ENCODE data around the gene SBK3. TPM values are rescaled to one million over a fixed set of nuclear protein-coding genes. Genes with fewer than 3 reads are reported as not detected.
A peak's percentile ranks its signal among the peaks of the same experiment; 100 is the strongest.

Gene SBK3
- total and polyA plus RNA-seq, 2 of the 8 experiments (the other 6 are each of a cell fraction or from before 2014, with no cell fraction given): 0.76 to 1.5 TPM

DNA sequence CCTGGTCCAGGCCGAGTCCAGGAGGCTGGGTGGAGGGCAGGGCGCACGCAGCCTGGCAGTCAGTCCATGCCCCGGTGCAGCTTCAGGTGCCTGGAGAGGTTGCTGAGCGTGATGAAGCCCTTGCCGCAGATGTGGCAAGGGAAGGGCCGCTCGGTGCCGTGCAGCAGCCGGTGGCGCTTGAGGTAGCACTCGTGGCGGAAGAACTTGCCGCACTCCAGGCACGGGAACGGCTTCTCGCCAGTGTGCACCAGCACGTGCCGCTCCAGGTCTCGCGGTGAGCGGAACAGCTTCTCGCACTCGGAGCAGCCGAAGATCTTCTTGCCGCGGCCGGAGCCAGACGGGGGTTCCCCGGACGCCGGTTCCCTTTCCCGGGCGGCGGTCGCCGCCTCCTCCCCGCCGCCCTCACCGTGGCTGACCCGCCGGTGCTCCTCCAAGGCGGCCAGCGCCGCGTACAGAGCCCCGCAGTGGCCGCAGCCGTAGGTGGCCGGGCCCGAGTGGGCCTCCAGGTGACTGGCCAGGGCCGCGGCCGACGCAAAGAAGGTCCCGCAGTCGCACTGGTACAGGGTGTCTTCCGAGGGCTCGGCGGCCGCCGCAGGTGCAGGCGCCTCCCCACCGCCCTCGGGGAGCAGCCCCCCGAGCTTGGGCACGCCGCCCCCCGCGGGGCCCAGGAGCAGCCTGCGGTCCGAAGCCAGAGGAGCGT, 47.2 kb upstream of the SBK3 start:
- no peaks in the 10 kb centered on the region for H3K79me2 ChIP-seq (ENCODE audit: control insufficient read depth in 1 of 2, insufficient read depth in 2 of 2, low read length in 2 of 2)
- H3K27ac ChIP-seq (ENCODE audit: low read depth, low read length): no peak overlapping the region
- POLR2A ChIA-PET (ENCODE audit: partially characterized antibody): interaction anchor here (0.9 to 2.7 kb wide), 7 partner anchors 12 to 108 kb away, joined by 3 to 18 read pairs (median 6); partner anchors contain the start of genes NAT14, ZNF579 and ZNF865
- peaks cover 0 to 2% of the 10 kb centered on the region in 2 experiments for H4K20me1 ChIP-seq (replicated peaks in 1 of 2; ENCODE audit: control insufficient read depth in 1 of 2, insufficient read depth in 2 of 2, low read length in 2 of 2)
- 97% methylated on average over 19 of the region's 73 CpGs; no CpG with 5 or more reads in 1 of the 2 experiments for WGBS, 2 experiments (ENCODE audit: extremely low coverage in 1 of 2, insufficient coverage in 1 of 2, insufficient read length in 1 of 2, insufficient replicate concordance in 2 of 2, low coverage in 1 of 2, low lambda C conversion rate in 2 of 2, missing lambda C conversion rate in 1 of 2)
- H2BK120ac ChIP-seq (replicated peaks; ENCODE audit: low read depth, low read length): no peak overlapping the region
- H3K27me3 ChIP-seq (replicated peaks in 1 of 4; ENCODE audit: control insufficient read depth in 3 of 4, extremely low read depth in 1 of 4, insufficient read depth in 3 of 4, low read length in 3 of 4): peaks cover 0 to 2% (median 0%) of the 10 kb centered on the region in 4 experiments; a peak in 1 of 7 replicates
- CTCF ChIA-PET (ENCODE audit: partially characterized antibody): interaction anchor here (3.4 kb wide), 1 partner anchor 14 kb away, joined by 12 read pairs; the partner anchor contains the start of gene ZNF865
- H3K23ac ChIP-seq (ENCODE audit: insufficient read length): no peak overlapping the region
- H4K8ac ChIP-seq (ENCODE audit: extremely low read depth, insufficient read depth, low read length): peak overlapping the region; percentile 78
- H3K79me1 ChIP-seq (ENCODE audit: low read depth, low read length): no peaks in the 10 kb centered on the region; the same call in 1 of the 2 replicates
- H3K9me3 ChIP-seq (ENCODE audit: insufficient read depth in 2 of 2, low read depth in 1 of 2, low read length in 1 of 2): no peaks in the 10 kb centered on the region
- FAIRE-seq (no peak), DNase-seq (ENCODE audit: low read depth in 1 of 2, low spot score in 2 of 2) (peak in 1 of 2 experiments; percentile 45)
- H3K14ac ChIP-seq (ENCODE audit: insufficient read length): no peak overlapping the region
- H3K9ac ChIP-seq (replicated peaks in 1 of 4; ENCODE audit: extremely low read depth in 1 of 4, low read depth in 3 of 4, low read length in 3 of 4): no peak overlapping the region
- H2AK5ac ChIP-seq (ENCODE audit: low read depth, low read length): no peak overlapping the region
- H2BK15ac ChIP-seq (ENCODE audit: low read length): peak overlapping the region; percentile 61; the same call in 1 of the 2 replicates
- peak overlapping the region; percentile 59 to 74 for H3K4me2 ChIP-seq (ENCODE audit: insufficient read depth in 1 of 2, low read depth in 2 of 2, low read length in 2 of 2)
- no peak overlapping the region for H3K18ac ChIP-seq (ENCODE audit: extremely low read depth, low read length)
- H3K4me1 ChIP-seq (replicated peaks in 1 of 4; ENCODE audit: control insufficient read depth in 3 of 4, insufficient read depth in 4 of 4, low read length in 3 of 4): peaks cover 0 to 8% (median 3%) of the 10 kb centered on the region in 4 experiments; a peak in 4 of 7 replicates
- H3K56ac ChIP-seq (replicated peaks; ENCODE audit: insufficient read length, low read depth, low read length): no peak overlapping the region
- no peak overlapping the region for H2BK20ac ChIP-seq (ENCODE audit: low read length)
- H3K4me3 ChIP-seq (ENCODE audit: extremely low read depth in 1 of 4, insufficient read depth in 2 of 4, low read depth in 3 of 4, low read length in 4 of 4): peak overlapping the region in 2 of 4 experiments; percentile 23 to 48; a peak in 4 of 8 replicates
- no peak overlapping the region for H4K91ac ChIP-seq (replicated peaks; ENCODE audit: insufficient read length, low read length)
- peaks cover 0 to 10% (median 8%) of the 10 kb centered on the region in 4 experiments; a peak in 3 of 8 replicates for H3K36me3 ChIP-seq (ENCODE audit: control insufficient read depth in 2 of 4, insufficient read depth in 4 of 4, low read length in 3 of 4)
- no peak overlapping the region for H4K5ac ChIP-seq (ENCODE audit: insufficient read length, low read depth, low read length)
- no peaks in the 10 kb centered on the region; the same call in 1 of the 2 replicates for H3K23me2 ChIP-seq (ENCODE audit: low read depth, low read length)
- H2BK12ac ChIP-seq (ENCODE audit: low read depth, low read length): no peak overlapping the region
- no peak overlapping the region for H3K4ac ChIP-seq (replicated peaks; ENCODE audit: insufficient read length, low read depth, low read length)
- H2AFZ ChIP-seq (ENCODE audit: low read length): no peak overlapping the region
- TF ChIP-seq, protein P1, sequence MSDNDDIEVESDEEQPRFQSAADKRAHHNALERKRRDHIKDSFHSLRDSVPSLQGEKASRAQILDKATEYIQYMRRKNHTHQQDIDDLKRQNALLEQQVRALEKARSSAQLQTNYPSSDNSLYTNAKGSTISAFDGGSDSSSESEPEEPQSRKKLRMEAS (IDR thresholded peaks at IDR 0.05): 0 out of 2 replicates have a peak, but pooled peaks have one; percentile 50
- TF ChIP-seq, protein P2, sequence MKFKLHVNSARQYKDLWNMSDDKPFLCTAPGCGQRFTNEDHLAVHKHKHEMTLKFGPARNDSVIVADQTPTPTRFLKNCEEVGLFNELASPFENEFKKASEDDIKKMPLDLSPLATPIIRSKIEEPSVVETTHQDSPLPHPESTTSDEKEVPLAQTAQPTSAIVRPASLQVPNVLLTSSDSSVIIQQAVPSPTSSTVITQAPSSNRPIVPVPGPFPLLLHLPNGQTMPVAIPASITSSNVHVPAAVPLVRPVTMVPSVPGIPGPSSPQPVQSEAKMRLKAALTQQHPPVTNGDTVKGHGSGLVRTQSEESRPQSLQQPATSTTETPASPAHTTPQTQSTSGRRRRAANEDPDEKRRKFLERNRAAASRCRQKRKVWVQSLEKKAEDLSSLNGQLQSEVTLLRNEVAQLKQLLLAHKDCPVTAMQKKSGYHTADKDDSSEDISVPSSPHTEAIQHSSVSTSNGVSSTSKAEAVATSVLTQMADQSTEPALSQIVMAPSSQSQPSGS (IDR thresholded peaks at IDR 0.05; ENCODE audit: low read length): no peak
- H2BK5ac ChIP-seq (ENCODE audit: low read depth, low read length): 0 out of 2 replicates have a peak overlapping the region, but pooled peaks have one; percentile 24
